GM12865 (cell line): ENCODE data around the gene STC2.
A peak's percentile ranks its signal among the peaks of the same experiment; 100 is the strongest.
"Not testable (repeated sequence)": the region's sequence is repeated elsewhere in the genome, so short reads cannot be mapped to it uniquely, and the experiment has no call there.

Experiments
- DNase-seq: peaks from one replicate; pipeline ENCODE4 v3.0.0; 2010; ENCODE audit warnings: low read depth
- H3K4me3 ChIP-seq: 2 replicates; pipeline ENCODE4 v1.5.1; 2011; ENCODE audit warnings: mild to moderate bottlenecking, low read depth, low read length, control low read depth
- TF ChIP-seq, protein P1 (sequence below): IDR thresholded peaks from 2 replicates; pipeline ENCODE4 v1.5.1; 2011; ENCODE audit warnings: low read length, control low read depth, low read depth, inconsistent platforms; ENCODE audit not compliant: insufficient read depth; ENCODE audit errors: missing control alignments

The STC2 gene

GRCh38 chr5:173293817-173294672, 34.2 kb downstream of the STC2 start:
- TF ChIP-seq, protein P1, sequence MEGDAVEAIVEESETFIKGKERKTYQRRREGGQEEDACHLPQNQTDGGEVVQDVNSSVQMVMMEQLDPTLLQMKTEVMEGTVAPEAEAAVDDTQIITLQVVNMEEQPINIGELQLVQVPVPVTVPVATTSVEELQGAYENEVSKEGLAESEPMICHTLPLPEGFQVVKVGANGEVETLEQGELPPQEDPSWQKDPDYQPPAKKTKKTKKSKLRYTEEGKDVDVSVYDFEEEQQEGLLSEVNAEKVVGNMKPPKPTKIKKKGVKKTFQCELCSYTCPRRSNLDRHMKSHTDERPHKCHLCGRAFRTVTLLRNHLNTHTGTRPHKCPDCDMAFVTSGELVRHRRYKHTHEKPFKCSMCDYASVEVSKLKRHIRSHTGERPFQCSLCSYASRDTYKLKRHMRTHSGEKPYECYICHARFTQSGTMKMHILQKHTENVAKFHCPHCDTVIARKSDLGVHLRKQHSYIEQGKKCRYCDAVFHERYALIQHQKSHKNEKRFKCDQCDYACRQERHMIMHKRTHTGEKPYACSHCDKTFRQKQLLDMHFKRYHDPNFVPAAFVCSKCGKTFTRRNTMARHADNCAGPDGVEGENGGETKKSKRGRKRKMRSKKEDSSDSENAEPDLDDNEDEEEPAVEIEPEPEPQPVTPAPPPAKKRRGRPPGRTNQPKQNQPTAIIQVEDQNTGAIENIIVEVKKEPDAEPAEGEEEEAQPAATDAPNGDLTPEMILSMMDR, result peak; percentile 78
- H3K4me3 ChIP-seq, result peak overlapping the region; percentile 32
- DNase-seq, result peak; percentile 81

- peak; percentile 75 for DNase-seq
- no peak overlapping the region for H3K4me3 ChIP-seq
- TF ChIP-seq, protein P1, result no peak
Measured at GRCh38 chr5:173291722-173292658, 36.2 kb downstream of the STC2 start.

- TF ChIP-seq, protein P1, result no peak
- H3K4me3 ChIP-seq, result no peak overlapping the region
- no peak for DNase-seq
Measured at GRCh38 chr5:173290477-173291131, 37.6 kb downstream of the STC2 start.

DNA sequence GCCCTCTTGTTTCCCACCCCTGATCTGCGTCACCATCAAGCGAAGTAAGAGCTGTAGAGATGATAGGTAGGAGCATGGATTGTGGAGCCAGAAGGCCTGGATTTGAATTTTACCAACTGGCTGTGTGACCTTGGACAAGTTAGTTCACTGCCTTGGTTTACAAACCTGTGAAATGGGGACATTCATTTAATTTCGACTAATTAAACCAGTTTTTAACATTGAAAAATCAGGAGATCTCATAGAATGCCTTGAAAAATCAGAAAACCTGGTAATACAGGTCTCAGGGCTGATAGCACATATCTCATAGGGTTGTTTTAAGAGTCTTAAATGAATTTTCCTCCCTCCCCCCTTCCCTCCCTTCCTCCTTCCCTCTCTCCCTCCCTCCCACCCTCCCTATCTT, 38.8 kb downstream of the STC2 start:
- DNase-seq, result no peak
- TF ChIP-seq, protein P1, result no peak
- H3K4me3 ChIP-seq, result no peak overlapping the region

DNA sequence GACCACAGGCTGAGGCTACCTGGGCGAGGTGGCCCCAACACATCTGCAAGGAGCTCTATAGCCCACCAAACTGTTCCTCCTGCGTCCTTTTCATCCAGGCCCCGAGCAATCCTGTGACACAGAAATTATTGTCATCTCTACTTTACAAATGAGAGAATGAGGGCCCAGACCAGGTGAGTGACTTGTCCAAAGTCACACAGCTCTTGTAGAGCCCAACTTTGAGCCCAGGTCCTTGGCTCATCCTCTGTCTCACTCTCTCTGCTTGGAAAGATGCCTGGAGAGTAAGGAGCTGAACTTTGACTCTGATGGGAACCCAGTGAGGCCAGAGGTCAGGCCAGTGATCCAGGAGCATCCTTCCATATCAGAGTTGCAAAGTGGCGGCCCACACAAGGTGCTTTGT, 39.6 kb downstream of the STC2 start:
- TF ChIP-seq, protein P1, result no peak
- H3K4me3 ChIP-seq, result no peak overlapping the region
- DNase-seq, result no peak

- no peak for DNase-seq
- TF ChIP-seq, protein P1, result no peak
- no peak overlapping the region for H3K4me3 ChIP-seq
Measured at GRCh38 chr5:173287086-173287485, 41.1 kb downstream of the STC2 start.

DNA sequence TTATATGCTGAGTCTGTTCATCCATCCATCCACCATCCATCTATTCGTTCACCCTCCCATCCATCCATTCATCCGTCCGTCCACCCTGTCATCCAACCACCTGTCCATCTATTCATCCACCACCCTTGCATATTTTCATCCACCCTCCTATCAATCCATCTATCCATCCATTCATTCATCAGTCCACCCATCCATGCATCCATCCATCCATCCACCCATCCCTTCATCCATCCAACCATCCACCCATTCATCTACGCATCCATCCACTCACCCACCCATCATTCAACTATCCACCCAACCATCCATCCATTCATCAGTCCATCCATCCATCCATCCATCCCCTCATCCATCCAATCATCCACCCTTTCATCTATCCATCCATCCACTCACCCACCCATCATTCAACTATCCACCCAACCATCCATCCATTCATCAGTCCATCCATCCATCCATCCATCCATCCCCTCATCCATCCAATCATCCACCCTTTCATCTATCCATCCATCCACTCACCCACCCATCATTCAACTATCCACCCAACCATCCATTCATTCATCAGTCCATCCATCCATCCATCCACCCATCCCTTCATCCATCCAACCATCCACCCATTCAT, 43.8 kb downstream of the STC2 start:
- H3K4me3 ChIP-seq, DNase-seq: not testable (repeated sequence)
